NOMO-1 treated with dmso at 0.1 percent for 144 hours (cell line): ENCODE measurements around the gene MED10.

Experiments used
- DNase-seq: peaks from one replicate; lab custom pipeline; 2025; ENCODE audit not compliant: unreplicated experiment; lab: John Stamatoyannopoulos, UW

MED10 gene

DNA sequence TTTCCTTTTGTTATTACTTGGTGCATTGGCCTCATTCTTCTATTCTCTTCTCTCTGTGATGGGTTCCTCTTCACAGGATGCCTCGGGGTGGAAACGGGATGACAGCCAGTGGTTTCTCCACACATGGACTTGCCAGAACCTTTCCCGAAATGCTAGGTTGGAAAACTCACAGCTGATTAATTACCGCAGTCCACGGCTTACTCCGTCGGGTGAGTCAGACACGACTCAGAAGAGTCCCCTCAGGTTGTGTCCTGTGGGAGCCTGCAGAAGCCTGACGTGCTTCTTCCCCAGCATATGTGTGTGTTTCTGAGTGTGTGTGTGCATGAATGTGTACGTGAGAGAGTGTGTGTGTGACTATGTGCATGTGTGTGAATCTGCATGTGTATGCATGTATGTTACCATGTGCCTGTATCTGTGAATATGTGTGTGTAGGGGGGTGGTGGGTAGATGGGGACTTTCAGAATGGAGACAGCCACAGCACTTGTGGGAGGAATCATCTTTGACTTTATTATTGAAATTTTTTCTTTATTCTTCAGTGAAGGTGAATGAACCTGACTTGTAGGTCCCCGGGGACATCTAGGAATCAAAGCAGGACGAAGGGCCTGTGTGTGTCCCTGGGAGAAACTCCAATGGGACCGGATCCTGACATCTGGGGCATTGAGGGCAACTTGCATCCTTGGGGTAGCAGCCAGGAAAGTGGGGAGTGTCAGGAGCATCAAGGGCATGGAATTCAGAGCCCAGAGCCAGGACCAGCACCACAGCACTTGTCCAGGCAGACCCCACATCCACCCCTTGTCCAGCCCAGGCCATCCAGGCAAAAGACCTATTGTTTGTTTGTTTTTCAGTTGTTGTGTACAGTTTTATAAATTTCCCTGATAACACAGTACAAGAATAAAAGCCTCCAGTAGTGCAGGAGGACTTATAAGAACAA, 21.9 kb upstream of the MED10 start:
- no peak for DNase-seq

DNA sequence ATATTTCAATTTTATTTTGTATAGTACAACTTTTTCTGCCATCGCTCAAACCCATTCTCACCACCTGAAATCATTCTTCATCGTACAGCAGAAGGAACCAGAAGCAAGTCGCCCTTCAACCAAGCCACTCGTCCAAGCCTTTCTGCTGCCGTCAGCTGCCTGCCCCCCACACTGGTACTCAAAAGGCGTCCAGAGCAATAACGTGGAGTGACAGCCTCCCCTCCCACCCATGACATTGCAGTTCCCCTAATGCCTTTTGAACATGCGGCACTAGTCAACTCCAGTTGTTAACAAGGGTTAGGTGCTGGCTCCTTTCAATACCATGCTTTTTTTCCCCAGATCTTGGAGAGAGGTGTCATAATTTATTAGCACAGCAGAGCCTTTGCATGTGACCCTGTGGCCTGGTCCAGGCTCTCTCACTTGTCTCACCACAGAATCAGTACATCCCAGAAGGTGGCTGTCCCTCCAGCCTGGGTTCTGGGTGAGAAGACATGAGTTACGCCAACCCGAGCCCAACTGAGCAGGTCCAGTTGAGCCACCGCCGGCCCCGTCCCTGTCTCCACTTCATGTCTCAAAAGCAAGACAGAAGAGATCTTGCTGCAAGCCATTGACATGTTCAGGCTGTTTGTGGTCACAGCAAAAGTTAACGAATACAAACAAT, 20.4 kb upstream of the MED10 start:
- DNase-seq, result no peak

GRCh38 chr5:6397536-6398269, 19.4 kb upstream of the MED10 start:
- no peak for DNase-seq

DNA sequence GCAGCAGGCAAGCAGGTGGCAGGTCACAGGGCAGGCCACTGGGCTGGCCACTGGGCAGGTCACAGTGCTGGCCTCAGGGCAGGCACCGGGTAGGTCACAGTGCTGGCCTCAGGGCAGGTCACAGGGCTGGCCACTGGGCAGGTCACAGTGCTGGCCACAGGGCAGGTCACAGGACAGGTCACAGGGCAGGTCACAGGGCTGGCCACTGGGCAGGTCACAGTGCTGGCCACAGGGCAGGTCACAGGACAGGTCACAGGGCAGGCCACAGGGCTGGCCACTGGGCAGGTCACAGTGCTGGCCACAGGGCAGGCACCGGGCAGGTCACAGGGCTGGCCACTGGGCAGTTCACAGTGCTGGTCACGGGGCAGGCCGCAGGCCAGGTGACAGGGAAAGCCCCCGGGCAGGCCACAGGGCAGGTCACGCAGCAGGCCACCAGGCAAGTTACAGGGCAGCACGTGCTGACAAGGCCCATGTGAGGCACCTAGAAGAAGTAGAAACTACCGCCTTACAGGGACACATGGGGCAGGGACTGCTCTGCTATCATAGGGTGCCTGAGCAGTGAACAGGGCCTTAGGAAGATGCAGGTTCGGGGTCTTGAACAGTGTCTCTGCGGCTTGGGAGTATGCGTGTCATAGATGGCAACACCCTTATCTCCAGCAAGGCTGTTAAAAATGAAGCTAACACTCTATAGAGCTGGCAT, 18.6 kb upstream of the MED10 start:
- no peak for DNase-seq

- no peak for DNase-seq
Measured at GRCh38 chr5:6396043-6396442, 17.7 kb upstream of the MED10 start.

DNA sequence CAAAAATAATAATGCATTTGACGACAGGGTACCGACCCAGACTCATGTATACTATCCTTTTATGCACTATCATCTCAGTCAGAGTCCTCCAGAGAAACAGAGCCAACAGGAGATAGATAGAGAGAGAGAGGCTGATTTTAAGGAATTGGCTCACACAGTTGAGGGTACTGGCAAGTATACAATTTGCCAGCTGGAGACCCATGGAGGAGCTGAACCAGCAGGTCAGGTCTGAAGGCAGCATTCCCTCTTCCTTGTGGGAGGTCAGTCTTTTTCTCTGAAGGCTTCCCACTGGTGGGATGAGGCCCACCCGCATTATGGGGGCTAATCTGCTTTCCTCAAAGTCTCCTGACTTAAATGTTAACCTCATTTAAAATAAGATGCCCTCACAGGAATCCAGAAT, 17.3 kb upstream of the MED10 start:
- DNase-seq, result no peak

DNA sequence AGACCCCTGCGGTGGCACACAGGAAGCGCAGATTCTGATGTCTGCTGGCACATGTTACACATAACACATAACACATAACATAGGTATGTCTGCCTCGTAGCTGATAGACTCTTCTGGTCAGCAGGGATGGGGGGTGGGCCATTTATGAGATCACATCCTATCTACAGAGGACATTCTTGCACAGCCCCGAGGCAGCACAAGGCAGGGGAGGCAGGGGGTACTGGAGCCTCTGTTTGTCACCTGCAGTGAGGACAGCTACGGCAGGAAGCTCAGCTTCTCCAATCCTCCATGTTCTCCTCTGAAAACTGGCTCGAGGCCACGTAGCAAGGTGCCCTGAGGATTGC, 16.7 kb upstream of the MED10 start:
- DNase-seq, result no peak

DNA sequence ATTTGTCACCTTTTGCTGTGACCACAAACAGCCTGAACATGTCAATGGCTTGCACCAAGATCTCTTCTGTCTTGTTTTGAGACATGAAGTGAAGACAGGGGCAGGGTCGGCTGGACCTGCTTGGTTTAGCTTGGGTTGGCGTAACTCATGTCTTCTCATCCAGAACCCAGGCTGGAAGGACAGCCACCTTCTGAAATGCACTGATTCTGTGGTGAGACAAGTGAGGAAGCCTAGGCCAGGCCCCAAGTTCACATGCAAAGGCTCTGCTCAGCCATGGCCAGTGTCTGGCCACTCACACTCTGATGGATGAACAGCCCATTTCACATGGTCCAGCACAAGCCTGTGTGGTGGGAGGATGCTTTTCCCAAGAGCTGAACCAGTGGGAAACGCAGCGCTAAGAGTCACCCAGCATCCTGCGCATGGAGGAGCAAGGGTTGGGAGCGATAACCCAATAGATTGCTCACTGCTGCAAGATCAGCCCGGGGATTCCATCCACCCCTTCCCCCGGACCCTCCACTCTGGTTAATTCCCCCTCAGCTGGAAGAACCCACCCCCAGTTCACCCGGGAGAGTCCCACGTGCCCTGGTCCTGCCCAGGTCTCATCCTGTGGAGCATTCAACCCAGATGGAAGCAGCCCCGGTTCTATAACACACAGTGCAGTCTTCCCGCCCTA, 16.2 kb upstream of the MED10 start:
- no peak for DNase-seq

GRCh38 chr5:6393596-6394194, 15.3 kb upstream of the MED10 start:
- DNase-seq, result no peak

DNA sequence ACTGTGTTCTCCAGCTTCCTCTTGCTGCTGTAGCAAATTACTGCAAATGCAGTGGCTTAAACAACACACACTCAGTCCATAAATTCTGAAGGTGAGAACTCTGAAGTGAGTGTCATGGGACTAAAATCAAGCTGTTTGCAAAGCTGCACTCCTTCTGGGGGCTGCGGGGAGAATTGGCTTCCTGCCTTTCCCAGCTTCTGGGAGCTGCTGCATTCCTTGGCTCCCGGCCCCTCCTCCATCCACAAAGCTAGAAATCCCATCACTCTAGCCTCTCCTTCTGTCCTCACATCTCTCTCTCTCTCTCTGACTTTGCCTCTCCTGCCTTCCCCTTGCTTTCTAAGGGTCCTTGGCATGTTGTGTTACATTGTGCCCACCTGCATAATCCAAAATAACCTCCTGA, 14.2 kb upstream of the MED10 start:
- no peak for DNase-seq

- no peak for DNase-seq
Measured at GRCh38 chr5:6391151-6391550, 12.8 kb upstream of the MED10 start.

DNA sequence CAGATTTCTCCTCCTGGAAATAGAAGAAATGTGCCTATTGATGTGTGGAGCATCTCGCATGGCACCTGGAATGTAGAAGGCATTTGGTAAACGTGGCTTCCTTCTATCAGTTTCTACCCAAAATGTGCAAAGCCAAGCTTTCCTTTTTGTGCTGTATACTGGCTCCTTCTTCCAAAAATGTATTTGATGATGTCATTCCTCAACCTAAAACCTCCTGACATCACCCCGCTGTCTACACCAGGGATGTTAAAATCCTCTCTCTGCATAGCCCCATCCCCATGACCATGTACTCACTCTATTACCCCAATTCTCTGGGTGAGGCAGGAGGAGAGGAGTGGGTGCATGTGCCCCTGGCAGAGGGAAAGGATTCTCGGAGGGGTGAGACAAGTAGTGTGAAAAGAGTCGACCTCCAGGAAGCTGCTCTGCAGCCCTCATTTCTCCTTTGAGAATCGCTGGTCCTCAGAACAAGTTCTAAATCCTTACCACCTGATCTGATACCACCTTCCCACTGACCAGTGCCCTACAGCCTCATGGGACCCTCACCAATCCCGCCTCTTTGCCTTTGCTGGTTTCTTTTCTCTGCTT, 11.7 kb upstream of the MED10 start:
- DNase-seq, result no peak

DNA sequence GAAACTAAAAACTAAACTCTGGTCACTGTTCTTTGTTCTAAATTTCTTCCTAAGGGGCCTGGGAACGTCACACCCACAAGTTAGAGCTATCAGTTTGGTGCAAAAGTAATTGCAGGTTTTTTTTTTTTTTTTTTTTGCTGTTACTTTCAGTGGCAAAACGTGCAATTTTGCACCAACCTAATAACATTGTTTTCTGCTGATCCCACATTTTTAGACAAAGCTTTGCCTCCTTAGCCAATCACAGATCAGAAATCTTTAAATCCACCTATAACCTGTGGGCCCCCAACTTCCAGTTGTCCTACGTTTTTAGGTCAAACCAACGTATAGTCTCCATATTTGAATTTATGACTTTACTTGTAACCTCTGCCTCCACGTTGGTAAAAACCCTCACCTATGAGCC, 11.1 kb upstream of the MED10 start:
- DNase-seq, result no peak

DNA sequence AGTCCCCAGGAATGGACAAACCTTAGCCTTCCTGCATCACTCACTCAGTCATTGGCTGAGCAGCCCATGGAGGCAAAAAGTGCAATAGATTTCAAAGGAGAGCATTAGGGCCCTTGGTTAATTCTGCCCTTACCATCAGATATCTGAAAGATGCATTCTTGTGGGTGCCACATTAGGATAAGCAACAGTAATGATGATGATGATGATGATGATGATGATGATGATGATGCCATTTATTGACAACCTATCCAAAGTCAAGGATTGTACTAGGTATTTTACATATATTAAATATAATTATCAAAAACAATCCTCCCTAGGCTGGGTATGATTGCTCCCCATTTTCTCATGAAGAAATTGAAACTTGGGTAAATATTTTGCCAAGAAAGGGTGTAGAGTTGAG, 9.6 kb upstream of the MED10 start:
- no peak for DNase-seq

- DNase-seq, result no peak
Measured at GRCh38 chr5:6386271-6386670, 7.9 kb upstream of the MED10 start.

- no peak for DNase-seq
Measured at GRCh38 chr5:6384856-6385255, 6.5 kb upstream of the MED10 start.

- no peak for DNase-seq
Measured at GRCh38 chr5:6383376-6383775, 5.0 kb upstream of the MED10 start.

DNA sequence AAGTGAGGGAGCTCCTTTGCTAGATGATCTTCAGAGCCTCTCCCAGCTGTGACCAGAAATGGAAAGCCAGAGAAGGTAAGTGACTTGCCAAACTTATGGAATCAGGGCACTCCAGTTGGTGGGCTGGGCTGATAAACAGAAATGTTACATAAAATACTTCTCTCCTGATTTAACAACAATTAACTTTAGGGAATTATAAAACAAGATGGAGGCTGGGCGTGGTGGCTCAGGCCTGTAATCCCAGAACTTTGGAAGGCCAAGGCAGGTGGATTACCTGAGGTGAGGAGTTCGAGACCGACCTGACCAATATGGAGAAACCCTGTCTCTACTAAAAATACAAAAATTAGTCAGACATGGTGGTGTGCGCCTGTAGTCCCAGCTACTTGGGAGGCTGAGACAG, 899 bp upstream of the MED10 start:
- DNase-seq, result no peak

DNA sequence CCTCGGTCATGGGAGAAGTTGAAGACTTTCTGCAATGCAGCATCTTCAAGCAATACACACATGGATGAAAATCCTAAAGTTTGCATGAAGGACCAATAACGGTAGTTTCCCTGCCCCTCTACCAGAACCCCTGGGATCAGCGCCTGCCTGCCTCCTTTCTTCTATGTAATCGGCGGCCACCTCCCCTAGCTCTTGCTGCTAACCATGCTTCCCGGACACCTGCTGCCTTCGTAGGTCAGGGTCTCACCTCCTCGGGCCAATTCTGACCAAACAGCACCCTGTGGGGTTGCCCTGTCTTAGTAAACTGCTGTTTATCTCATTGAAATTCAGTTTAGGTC, 388 bp upstream of the MED10 start:
- DNase-seq, result no peak

- DNase-seq, result no peak
Measured at GRCh38 chr5:6377582-6377904, 804 bp downstream of the MED10 start.
